Thoracic aorta (tissue), 2 donors: ENCODE measurements around the gene CLMN. TPM values are rescaled to one million over a fixed set of nuclear protein-coding genes. Genes with fewer than 3 reads are reported as not detected.

Source experiments
- ATAC-seq: fragments of 150-250 bp; one replicate; pipeline ENCODE4 v1.8.0; 2017; ENCODE audit warnings: low read depth; ENCODE audit not compliant: insufficient number of reproducible peaks, low FRiP score
- DNase-seq: peaks from one replicate; pipeline ENCODE4 v3.0.0-alpha.2; 2020; ENCODE audit warnings: low spot score
- H3K27ac ChIP-seq, 2 donors: fragments of 200-600 bp; sonication (generic); 1 replicate in 1 of 2; 2 replicates in 1 of 2; pipeline ENCODE4 v1.5.1; 2016; ENCODE audit warnings: mild to moderate bottlenecking in 2 of 2, moderate library complexity in 2 of 2
- H3K27me3 ChIP-seq: fragments of 200-600 bp; sonication (generic); replicated peaks from 2 replicates; pipeline ENCODE4 v1.6.0; 2016; ENCODE audit warnings: mild to moderate bottlenecking; ENCODE audit not compliant: insufficient read depth
- H3K36me3 ChIP-seq: fragments of 200-600 bp; sonication (generic); one replicate; pipeline ENCODE4 v1.5.1; 2016
- H3K4me1 ChIP-seq, 2 donors: fragments of 200-600 bp; sonication (generic); 1 replicate in 1 of 2; 2 replicates in 1 of 2; pipeline versions ENCODE4 v1.5.1 to v1.6.0; 2016; ENCODE audit warnings: low read depth in 2 of 2, mild to moderate bottlenecking in 1 of 2; ENCODE audit not compliant: control insufficient read depth in 1 of 2
- H3K4me3 ChIP-seq: fragments of 200-600 bp; sonication (generic); 2 replicates; pipeline ENCODE4 v1.5.1; 2016; ENCODE audit warnings: mild to moderate bottlenecking
- H3K9me3 ChIP-seq: fragments of 200-600 bp; sonication (generic); 2 replicates; pipeline ENCODE4 v1.5.1; 2016
- CTCF ChIP-seq: fragments of 200-600 bp; sonication (generic); IDR thresholded peaks from one replicate; pipeline ENCODE4 v1.5.1; 2019; ENCODE audit warnings: antibody characterized with exemption
- total RNA-seq, 2 donors: library from RNA; depleted of rRNA; stranded (reverse); fragments of >200 nt; gene quantifications; one replicate each; pipeline versions ENCODE4 v1.1.0 to v1.2.3, GENCODE V29; 2016

CLMN gene
- total RNA-seq, 2 donors from 2014 or later: 7.3 to 10.4 TPM

- Histone ChIP-seq H3K9me3 (no peaks in the 10 kb centered on the region), H3K4me3 (no peak overlapping the region), H3K27ac (no peak overlapping the region), H3K36me3 (no peaks in the 10 kb centered on the region), H3K27me3 (no peaks in the 10 kb centered on the region), H3K4me1 (no peaks in the 10 kb centered on the region)
- no peak for TF ChIP-seq CTCF
- ATAC-seq (no peak), DNase-seq (no peak)
These were observed 8.1 kb upstream of the CLMN start for GRCh38 chr14:95327558-95328374.

GRCh38 chr14:95326987-95327386 is 7.3 kb upstream of the CLMN start:
- ATAC-seq (no peak), DNase-seq (no peak)
- Histone ChIP-seq H3K27me3 (no peaks in the 10 kb centered on the region), H3K4me3 (no peak overlapping the region), H3K9me3 (no peaks in the 10 kb centered on the region), H3K36me3 (no peaks in the 10 kb centered on the region), H3K27ac (no peak overlapping the region), H3K4me1 (no peaks in the 10 kb centered on the region)
- no peak for TF ChIP-seq CTCF

- H3K36me3 ChIP-seq: no peaks in the 10 kb centered on the region
- no peak overlapping the region for H3K27ac ChIP-seq
- no peak overlapping the region for H3K4me3 ChIP-seq
- H3K4me1 ChIP-seq: peaks cover 0 to 11% of the 10 kb centered on the region in 2 donors
- no peaks in the 10 kb centered on the region for H3K27me3 ChIP-seq
- no peak for DNase-seq
- no peak for ATAC-seq
- no peaks in the 10 kb centered on the region for H3K9me3 ChIP-seq
- no peak for TF ChIP-seq CTCF
These were observed 4.2 kb upstream of the CLMN start for GRCh38 chr14:95323917-95324316.

GRCh38 chr14:95323361-95323760 is 3.7 kb upstream of the CLMN start:
- Histone ChIP-seq H3K9me3 (no peaks in the 10 kb centered on the region), H3K4me1 (peaks cover 0 to 13% of the 10 kb centered on the region in 2 donors), H3K27ac (no peak overlapping the region), H3K27me3 (no peaks in the 10 kb centered on the region), H3K36me3 (no peaks in the 10 kb centered on the region), H3K4me3 (no peak overlapping the region)
- DNase-seq (no peak), ATAC-seq (no peak)
- no peak for TF ChIP-seq CTCF

GRCh38 chr14:95322651-95323050 is 2.9 kb upstream of the CLMN start:
- H3K9me3 ChIP-seq: no peaks in the 10 kb centered on the region
- no peak overlapping the region for H3K27ac ChIP-seq
- ATAC-seq (no peak), DNase-seq (no peak)
- H3K27me3 ChIP-seq: no peaks in the 10 kb centered on the region
- TF ChIP-seq CTCF: no peak
- no peak overlapping the region for H3K4me3 ChIP-seq
- no peaks in the 10 kb centered on the region for H3K36me3 ChIP-seq
- H3K4me1 ChIP-seq: peaks cover 0 to 13% of the 10 kb centered on the region in 2 donors
